ENCODE measurements around the gene FITM1.

Gene FITM1

DNA sequence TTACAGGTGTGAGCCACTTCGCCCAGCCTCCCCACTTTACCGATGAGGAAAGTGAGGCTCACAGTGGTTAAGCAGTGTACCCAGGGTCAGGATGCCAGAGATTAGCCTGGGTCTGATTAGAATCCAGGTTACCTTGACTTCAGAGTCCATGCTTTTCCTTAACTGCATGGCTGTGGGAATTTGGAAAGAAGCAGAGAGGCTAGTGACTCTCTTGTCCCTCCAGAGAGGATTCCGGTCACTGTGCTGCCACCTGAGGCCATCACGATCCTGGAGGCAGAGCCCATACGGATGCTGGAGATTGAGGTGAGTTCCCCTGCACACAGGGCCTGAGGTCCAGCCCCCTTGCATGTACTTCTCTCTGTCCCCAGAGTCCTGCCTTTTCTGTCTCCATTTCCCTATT lies 46.1 kb downstream of the FITM1 start:
- Histone ChIP-seq H3K27ac (ENCODE audit: insufficient read depth in 1 of 2, low read depth in 1 of 2, low read length in 2 of 2, poor library complexity in 1 of 2, severe bottlenecking in 2 of 2) (no peak overlapping the region), H3K9me3 (ENCODE audit: control extremely low read depth in 1 of 5, control insufficient read depth in 4 of 5, insufficient read depth in 2 of 5, low read depth in 1 of 5, low read length in 4 of 5) (no peaks in the 10 kb centered on the region), H3K36me3 (ENCODE audit: control insufficient read depth in 4 of 4, insufficient read depth in 4 of 4, low read length in 3 of 4) (peaks cover 3 to 76% (median 44%) of the 10 kb centered on the region in 4 experiments), H3K4me1 (ENCODE audit: control extremely low read depth in 1 of 4, control insufficient read depth in 4 of 4, insufficient read depth in 4 of 4, low read length in 3 of 4) (peaks cover 0 to 18% (median 8%) of the 10 kb centered on the region in 4 experiments), H3K27me3 (replicated peaks in 2 of 5; ENCODE audit: control insufficient read depth in 4 of 5, insufficient read depth in 5 of 5, low read length in 4 of 5) (no peaks in the 10 kb centered on the region), H3K4me3 (ENCODE audit: control insufficient read depth in 1 of 7, extremely low read depth in 1 of 7, insufficient read depth in 4 of 7, low read depth in 2 of 7, low read length in 6 of 7) (no peak overlapping the region)
- no peak for DNase-seq
- CTCF ChIA-PET: interaction anchor here (4.9 kb wide), 1 partner anchor 11 kb away, joined by 19 read pairs; the partner anchor contains the start of gene IPO4
- 98% methylated on average over 5 of the region's 5 CpGs for WGBS (ENCODE audit: insufficient coverage)
- POLR2A ChIA-PET: no interaction called here

DNA sequence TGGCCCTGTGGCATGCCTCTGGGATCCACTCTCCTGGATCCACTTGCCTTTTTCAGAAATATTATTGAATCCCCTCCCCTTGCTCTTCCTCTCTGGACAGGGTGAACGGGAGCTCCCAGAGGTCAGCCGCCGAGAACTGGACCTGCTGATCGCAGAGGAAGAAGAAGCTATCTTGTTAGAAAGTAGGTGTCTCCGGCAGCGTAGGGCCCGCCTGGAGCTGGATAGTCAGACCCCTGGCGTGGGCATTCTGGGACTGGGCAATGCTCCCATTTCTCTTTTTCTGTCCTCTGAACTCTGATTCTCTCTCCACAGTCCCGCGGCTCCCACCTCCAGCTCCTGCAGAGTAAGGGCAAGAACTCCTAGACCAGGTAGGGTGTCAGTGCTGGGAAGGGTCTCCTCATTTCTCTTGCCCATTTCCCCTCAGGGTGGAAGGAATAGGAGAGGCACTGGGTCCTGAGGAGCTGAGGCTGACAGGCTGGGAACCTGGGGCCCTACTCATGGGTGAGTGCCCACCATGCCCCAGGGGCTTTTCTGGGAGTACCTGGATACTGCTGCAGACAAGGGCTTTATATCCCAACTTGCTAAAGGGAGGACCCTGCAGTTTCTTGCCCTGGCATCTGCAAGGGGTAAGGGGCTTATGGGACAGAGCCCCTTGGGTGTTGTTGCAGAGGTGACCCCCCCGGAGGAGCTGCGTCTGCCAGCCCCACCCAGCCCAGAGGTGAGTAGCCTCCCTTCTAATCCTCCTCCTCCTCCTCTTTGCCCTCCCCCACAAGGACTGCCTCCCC lies 46.8 kb downstream of the FITM1 start:
- ChIA-PET POLR2A (interaction anchor here (0.6 kb wide), 1 partner anchor 25 kb away, joined by 3 read pairs; no protein-coding TSS in a partner anchor), CTCF (interaction anchor here (0.7 kb wide), 1 partner anchor 16 kb away, joined by 3 read pairs; the partner anchor contains the start of gene IRF9)
- no peak for DNase-seq
- Histone ChIP-seq H3K9me3 (ENCODE audit: control extremely low read depth in 1 of 5, control insufficient read depth in 4 of 5, insufficient read depth in 2 of 5, low read depth in 1 of 5, low read length in 4 of 5) (no peaks in the 10 kb centered on the region), H3K4me1 (ENCODE audit: control extremely low read depth in 1 of 4, control insufficient read depth in 4 of 4, insufficient read depth in 4 of 4, low read length in 3 of 4) (peaks cover 0 to 14% (median 6%) of the 10 kb centered on the region in 4 experiments), H3K4me3 (ENCODE audit: control insufficient read depth in 1 of 7, extremely low read depth in 1 of 7, insufficient read depth in 4 of 7, low read depth in 2 of 7, low read length in 6 of 7) (no peak overlapping the region), H3K27me3 (replicated peaks in 2 of 5; ENCODE audit: control insufficient read depth in 4 of 5, insufficient read depth in 5 of 5, low read length in 4 of 5) (no peaks in the 10 kb centered on the region), H3K36me3 (ENCODE audit: control insufficient read depth in 4 of 4, insufficient read depth in 4 of 4, low read length in 3 of 4) (peaks cover 5 to 82% (median 49%) of the 10 kb centered on the region in 4 experiments), H3K27ac (ENCODE audit: insufficient read depth in 1 of 2, low read depth in 1 of 2, low read length in 2 of 2, poor library complexity in 1 of 2, severe bottlenecking in 2 of 2) (no peak overlapping the region)
- whole genome bisulfite sequencing (ENCODE audit: insufficient coverage): 99% methylated on average over 9 of the region's 12 CpGs

DNA sequence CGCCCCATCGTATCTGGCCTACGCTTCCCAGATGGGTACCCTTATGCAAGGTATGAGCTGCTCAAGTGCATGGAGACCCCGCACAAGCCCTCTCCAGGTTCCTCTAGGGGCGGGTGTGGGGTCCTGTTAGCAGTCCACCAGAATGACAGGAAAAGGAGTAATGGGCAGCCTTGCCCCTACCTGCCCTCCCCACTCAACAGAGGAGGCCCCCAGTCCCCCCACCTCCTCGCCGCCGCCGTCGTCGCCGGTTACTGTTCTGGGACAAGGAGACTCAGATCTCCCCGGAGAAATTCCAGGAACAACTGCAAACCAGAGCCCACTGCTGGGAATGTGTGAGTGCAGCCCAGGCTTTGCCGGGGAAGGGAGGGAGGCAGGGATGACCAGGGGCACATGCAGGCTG lies 47.4 kb downstream of the FITM1 start:
- Histone ChIP-seq H3K9me3 (ENCODE audit: control extremely low read depth in 1 of 5, control insufficient read depth in 4 of 5, insufficient read depth in 2 of 5, low read depth in 1 of 5, low read length in 4 of 5) (no peaks in the 10 kb centered on the region), H3K4me1 (ENCODE audit: control extremely low read depth in 1 of 4, control insufficient read depth in 4 of 4, insufficient read depth in 4 of 4, low read length in 3 of 4) (peaks cover 0 to 7% (median 2%) of the 10 kb centered on the region in 4 experiments), H3K27ac (ENCODE audit: insufficient read depth in 1 of 2, low read depth in 1 of 2, low read length in 2 of 2, poor library complexity in 1 of 2, severe bottlenecking in 2 of 2) (no peak overlapping the region), H3K27me3 (replicated peaks in 2 of 5; ENCODE audit: control insufficient read depth in 4 of 5, insufficient read depth in 5 of 5, low read length in 4 of 5) (no peaks in the 10 kb centered on the region), H3K4me3 (ENCODE audit: control insufficient read depth in 1 of 7, extremely low read depth in 1 of 7, insufficient read depth in 4 of 7, low read depth in 2 of 7, low read length in 6 of 7) (no peak overlapping the region), H3K36me3 (ENCODE audit: control insufficient read depth in 4 of 4, insufficient read depth in 4 of 4, low read length in 3 of 4) (peaks cover 5 to 89% (median 53%) of the 10 kb centered on the region in 4 experiments)
- ChIA-PET POLR2A (interaction anchor here (0.6 kb wide), 1 partner anchor 25 kb away, joined by 3 read pairs; no protein-coding TSS in a partner anchor), CTCF (interaction anchor here (0.7 to 1.3 kb wide), 2 partner anchors 17 to 129 kb away, joined by 3 to 4 read pairs; partner anchors contain the start of gene IRF9)
- WGBS (ENCODE audit: insufficient coverage): 98% methylated on average over 12 of the region's 14 CpGs
- DNase-seq: no peak

DNA sequence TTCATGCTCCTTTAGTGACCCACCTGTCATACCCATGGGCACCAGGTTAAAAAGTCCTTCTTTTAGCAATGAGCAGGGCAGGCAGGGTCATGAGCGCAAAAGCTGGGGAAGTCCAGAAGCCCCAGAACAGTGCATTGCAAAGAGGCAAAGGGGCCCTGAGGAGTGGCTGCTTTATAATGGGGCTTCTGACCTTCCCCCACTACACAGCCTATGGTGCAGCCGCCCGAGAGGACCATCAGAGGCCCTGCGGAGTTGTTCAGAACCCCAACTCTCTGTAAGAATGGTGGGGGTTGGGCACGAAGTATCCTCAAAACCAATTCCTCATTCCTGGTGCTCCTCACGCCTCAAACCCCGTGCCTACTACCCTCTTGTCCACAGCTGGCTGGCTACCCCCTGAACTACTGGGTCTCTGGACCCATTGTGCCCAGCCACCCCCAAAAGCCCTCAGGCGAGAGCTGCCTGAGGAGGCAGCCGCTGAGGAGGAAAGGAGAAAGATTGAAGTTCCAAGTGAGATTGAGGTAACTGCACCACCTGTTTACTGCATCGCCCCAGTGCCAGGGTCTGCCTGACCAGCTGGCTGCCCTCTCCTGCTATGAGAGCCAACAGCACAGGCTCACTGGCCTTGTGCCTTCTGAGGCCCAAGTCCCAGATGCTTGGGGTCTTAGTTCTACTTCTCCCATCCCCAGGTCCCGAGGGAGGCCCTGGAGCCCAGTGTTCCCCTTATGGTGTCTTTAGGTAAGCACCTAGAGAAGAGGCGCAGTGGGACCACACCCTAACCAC lies 48.1 kb downstream of the FITM1 start:
- no peak for DNase-seq
- POLR2A ChIA-PET: no interaction called here
- WGBS (ENCODE audit: insufficient coverage): 95% methylated on average over 7 of the region's 12 CpGs
- Histone ChIP-seq H3K4me3 (ENCODE audit: control insufficient read depth in 1 of 7, extremely low read depth in 1 of 7, insufficient read depth in 4 of 7, low read depth in 2 of 7, low read length in 6 of 7) (no peak overlapping the region), H3K27ac (ENCODE audit: insufficient read depth in 1 of 2, low read depth in 1 of 2, low read length in 2 of 2, poor library complexity in 1 of 2, severe bottlenecking in 2 of 2) (no peak overlapping the region), H3K27me3 (replicated peaks in 2 of 5; ENCODE audit: control insufficient read depth in 4 of 5, insufficient read depth in 5 of 5, low read length in 4 of 5) (no peaks in the 10 kb centered on the region), H3K4me1 (ENCODE audit: control extremely low read depth in 1 of 4, control insufficient read depth in 4 of 4, insufficient read depth in 4 of 4, low read length in 3 of 4) (peaks cover 0 to under 1% (median 0%) of the 10 kb centered on the region in 4 experiments), H3K9me3 (ENCODE audit: control extremely low read depth in 1 of 5, control insufficient read depth in 4 of 5, insufficient read depth in 2 of 5, low read depth in 1 of 5, low read length in 4 of 5) (no peaks in the 10 kb centered on the region), H3K36me3 (ENCODE audit: control insufficient read depth in 4 of 4, insufficient read depth in 4 of 4, low read length in 3 of 4) (peaks cover 5 to 90% (median 58%) of the 10 kb centered on the region in 4 experiments)
- CTCF ChIA-PET: interaction anchor here (1.3 to 3.4 kb wide), 3 partner anchors 10 to 128 kb away, joined by 3 to 17 read pairs (median 4); partner anchors contain the start of genes IPO4 and IRF9

DNA sequence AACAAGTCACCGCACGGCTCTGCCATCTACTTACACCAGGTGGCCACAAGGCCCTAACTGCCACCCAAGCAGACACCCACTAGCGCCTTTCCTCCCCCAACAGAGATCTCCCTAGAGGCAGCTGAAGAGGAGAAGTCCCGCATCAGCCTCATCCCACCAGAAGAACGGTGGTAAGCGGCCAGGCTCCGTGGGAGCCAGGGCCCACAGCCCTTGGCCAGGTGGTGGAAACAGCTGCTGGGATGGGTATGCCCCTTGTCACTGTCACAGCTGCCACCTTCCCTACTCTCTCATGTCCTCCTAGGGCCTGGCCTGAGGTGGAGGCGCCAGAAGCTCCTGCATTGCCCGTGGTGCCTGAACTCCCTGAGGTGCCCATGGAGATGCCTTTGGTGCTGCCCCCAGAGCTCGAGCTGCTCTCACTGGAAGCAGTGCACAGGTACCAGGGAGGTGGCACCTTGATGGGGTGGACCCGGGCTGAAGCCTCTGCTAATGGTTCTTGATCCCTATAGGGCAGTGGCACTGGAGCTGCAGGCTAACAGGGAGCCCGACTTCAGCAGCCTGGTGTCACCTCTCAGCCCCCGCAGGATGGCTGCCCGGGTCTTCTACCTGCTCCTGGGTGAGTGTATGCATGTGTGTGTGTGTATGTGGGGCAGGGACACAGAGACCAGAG lies 49.0 kb downstream of the FITM1 start:
- no peaks in the 10 kb centered on the region for H3K4me1 ChIP-seq (ENCODE audit: control extremely low read depth in 1 of 4, control insufficient read depth in 4 of 4, insufficient read depth in 4 of 4, low read length in 3 of 4)
- H3K9me3 ChIP-seq (ENCODE audit: control extremely low read depth in 1 of 5, control insufficient read depth in 4 of 5, insufficient read depth in 2 of 5, low read depth in 1 of 5, low read length in 4 of 5): no peaks in the 10 kb centered on the region
- over 99% methylated on average over 8 of the region's 14 CpGs for WGBS (ENCODE audit: insufficient coverage)
- H3K27me3 ChIP-seq (replicated peaks in 2 of 5; ENCODE audit: control insufficient read depth in 4 of 5, insufficient read depth in 5 of 5, low read length in 4 of 5): no peaks in the 10 kb centered on the region
- H3K36me3 ChIP-seq (ENCODE audit: control insufficient read depth in 4 of 4, insufficient read depth in 4 of 4, low read length in 3 of 4): peaks cover 7 to 97% (median 65%) of the 10 kb centered on the region in 4 experiments
- H3K4me3 ChIP-seq (ENCODE audit: control insufficient read depth in 1 of 7, extremely low read depth in 1 of 7, insufficient read depth in 4 of 7, low read depth in 2 of 7, low read length in 6 of 7): no peak overlapping the region
- no peak overlapping the region for H3K27ac ChIP-seq (ENCODE audit: insufficient read depth in 1 of 2, low read depth in 1 of 2, low read length in 2 of 2, poor library complexity in 1 of 2, severe bottlenecking in 2 of 2)
- DNase-seq: no peak
- POLR2A ChIA-PET: interaction anchor here (0.5 kb wide), 1 partner anchor 60 kb away, joined by 3 read pairs; no protein-coding TSS in a partner anchor
- CTCF ChIA-PET: interaction anchor here (1.3 to 3.4 kb wide), 4 partner anchors 9 to 127 kb away, joined by 3 to 17 read pairs (median 4); partner anchors contain the start of genes IPO4, IRF9 and PSME2

DNA sequence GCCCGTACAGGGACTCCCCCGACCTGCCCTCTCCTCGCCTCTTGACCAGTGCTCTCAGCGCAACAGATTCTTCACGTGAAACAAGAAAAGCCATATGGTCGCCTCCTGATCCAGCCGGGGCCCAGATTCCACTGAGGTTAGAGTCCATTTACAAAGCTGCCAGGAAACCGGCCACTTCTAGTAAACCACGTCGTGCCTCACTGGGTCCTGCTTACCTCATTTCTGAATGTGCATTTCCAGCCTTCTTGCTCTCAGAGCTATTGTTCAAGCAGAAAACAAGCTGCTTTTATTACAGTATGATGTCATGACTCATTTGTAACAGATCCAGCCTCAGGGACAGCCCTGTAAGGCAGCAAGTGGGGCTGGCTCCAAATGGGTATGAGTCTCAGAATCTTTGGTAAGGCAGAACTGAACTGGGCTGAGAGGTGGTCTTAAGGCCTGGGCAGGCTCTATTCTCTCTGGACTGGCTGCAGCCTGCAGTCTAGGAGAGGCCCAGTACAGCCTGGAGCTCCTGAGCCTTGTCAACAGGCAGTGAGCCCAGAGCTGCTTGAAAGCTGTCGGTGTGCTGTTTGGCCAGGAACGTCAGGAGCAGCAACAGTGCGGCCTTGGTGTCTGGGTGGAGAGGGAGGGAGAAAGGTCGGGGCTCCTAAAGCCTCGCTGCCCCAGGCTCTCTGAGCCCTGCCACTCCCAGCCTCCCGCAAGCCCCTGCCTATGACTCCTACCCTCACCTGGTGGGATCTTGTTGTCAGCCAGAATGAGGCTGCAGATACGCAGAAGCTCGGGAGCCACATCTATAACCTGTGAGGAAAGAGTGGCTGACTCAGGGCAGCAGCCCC lies 49.7 kb downstream of the FITM1 start:
- H3K4me1 ChIP-seq (ENCODE audit: control extremely low read depth in 1 of 4, control insufficient read depth in 4 of 4, insufficient read depth in 4 of 4, low read length in 3 of 4): no peaks in the 10 kb centered on the region
- H3K27me3 ChIP-seq (replicated peaks in 2 of 5; ENCODE audit: control insufficient read depth in 4 of 5, insufficient read depth in 5 of 5, low read length in 4 of 5): no peaks in the 10 kb centered on the region
- no peak overlapping the region for H3K27ac ChIP-seq (ENCODE audit: insufficient read depth in 1 of 2, low read depth in 1 of 2, low read length in 2 of 2, poor library complexity in 1 of 2, severe bottlenecking in 2 of 2)
- peaks cover 7 to 97% (median 68%) of the 10 kb centered on the region in 4 experiments for H3K36me3 ChIP-seq (ENCODE audit: control insufficient read depth in 4 of 4, insufficient read depth in 4 of 4, low read length in 3 of 4)
- no peak overlapping the region for H3K4me3 ChIP-seq (ENCODE audit: control insufficient read depth in 1 of 7, extremely low read depth in 1 of 7, insufficient read depth in 4 of 7, low read depth in 2 of 7, low read length in 6 of 7)
- DNase-seq: no peak
- H3K9me3 ChIP-seq (ENCODE audit: control extremely low read depth in 1 of 5, control insufficient read depth in 4 of 5, insufficient read depth in 2 of 5, low read depth in 1 of 5, low read length in 4 of 5): no peaks in the 10 kb centered on the region
- WGBS (ENCODE audit: insufficient coverage): 94% methylated on average over 12 of the region's 18 CpGs
- CTCF ChIA-PET: interaction anchor here (1.2 to 3.4 kb wide), 5 partner anchors 8 to 117 kb away, joined by 3 to 17 read pairs (median 3); partner anchors contain the start of genes IPO4, IRF9 and PSME2
- POLR2A ChIA-PET: no interaction called here

Measured in common myeloid progenitor, CD34-positive (primary cell).